AG04450 (cell line): ENCODE data around the gene RYK. TPM values are rescaled to one million over a fixed set of nuclear protein-coding genes. Genes with fewer than 3 reads are reported as not detected.

Source experiments
- CTCF ChIA-PET: fragments of 300-600, 350-600 bp; formaldehyde crosslinking; extraction: SDS; loops from one replicate; lab custom pipeline; 2022; ENCODE audit warnings: antibody characterized with exemption, inconsistent platforms; lab: Charles Lee
- POLR2A ChIA-PET: fragments of 350-600 bp; formaldehyde crosslinking; extraction: SDS; loops from one replicate; lab custom pipeline; 2021; ENCODE audit warnings: antibody characterized with exemption, inconsistent platforms; lab: Yijun Ruan, JAX
- DNase-seq: peaks from one replicate; pipeline ENCODE4 v3.0.0-alpha.2; 2011; ENCODE audit warnings: low read depth, low spot score
- H3K27ac ChIP-seq: one replicate; pipeline ENCODE4 v1.5.1; 2012; ENCODE audit warnings: low read depth, low read length, control low read depth
- H3K27me3 ChIP-seq: one replicate; pipeline ENCODE4 v1.6.0; 2012; ENCODE audit warnings: low read length; ENCODE audit not compliant: control insufficient read depth, insufficient read depth
- H3K4me3 ChIP-seq: 2 replicates; pipeline ENCODE4 v1.5.1; 2011; ENCODE audit warnings: mild to moderate bottlenecking, low read depth, low read length, control low read depth
- H3K9me3 ChIP-seq: 2 replicates; pipeline ENCODE4 v1.5.1; 2012; ENCODE audit warnings: low read length; ENCODE audit not compliant: control insufficient read depth, insufficient read depth
- CTCF ChIP-seq: IDR thresholded peaks from 2 replicates; pipeline ENCODE4 v1.5.1; 2011; ENCODE audit warnings: low read depth, low read length, control low read depth, inconsistent platforms
- polyA plus RNA-seq: library from polyadenylated mRNA; depleted of rRNA; stranded (reverse); fragments of >200 nt; gene quantifications from 2 replicates; pipeline ENCODE4 v1.2.3, GENCODE V29; 2011

The RYK gene
- polyA plus RNA-seq, 1 experiment = 74.5 TPM

- Histone ChIP-seq H3K9me3 (no peaks in the 10 kb centered on the region), H3K27me3 (no peaks in the 10 kb centered on the region), H3K27ac (no peak overlapping the region), H3K4me3 (no peak overlapping the region)
- no peak for TF ChIP-seq CTCF
- ChIA-PET CTCF (interaction anchor here (6.3 kb wide), 1 partner anchor 22 kb away, joined by 90 read pairs; no protein-coding TSS in a partner anchor), POLR2A (no interaction called here)
- no peak for DNase-seq
Measured at GRCh38 chr3:134235577-134236076, 15.0 kb downstream of the RYK start.

GRCh38 chr3:134232951-134233350, 17.7 kb downstream of the RYK start:
- CTCF ChIA-PET = interaction anchor here (1.7 to 2.9 kb wide), 2 partner anchors 10 to 20 kb away, joined by 11 to 34 read pairs; no protein-coding TSS in a partner anchor
- POLR2A ChIA-PET = no interaction called here
- no peak for TF ChIP-seq CTCF
- no peak overlapping the region for H3K27ac ChIP-seq
- no peaks in the 10 kb centered on the region for H3K27me3 ChIP-seq
- H3K9me3 ChIP-seq = peaks cover 2% of the 10 kb centered on the region; the same call in 1 of the 2 replicates
- no peak overlapping the region for H3K4me3 ChIP-seq
- DNase-seq = no peak

GRCh38 chr3:134232151-134232550, 18.5 kb downstream of the RYK start:
- H3K4me3 ChIP-seq = no peak overlapping the region
- no peak for TF ChIP-seq CTCF
- CTCF ChIA-PET = interaction anchor here (1.2 to 2.9 kb wide), 3 partner anchors 9 to 302 kb away, joined by 3 to 34 read pairs (median 11); no protein-coding TSS in a partner anchor
- DNase-seq = no peak
- H3K27ac ChIP-seq = no peak overlapping the region
- H3K9me3 ChIP-seq = peaks cover 2% of the 10 kb centered on the region; the same call in 1 of the 2 replicates
- no peaks in the 10 kb centered on the region for H3K27me3 ChIP-seq
- POLR2A ChIA-PET = no interaction called here

GRCh38 chr3:134231131-134231530, 19.5 kb downstream of the RYK start:
- no peak for TF ChIP-seq CTCF
- H3K27ac ChIP-seq = no peak overlapping the region
- H3K4me3 ChIP-seq = no peak overlapping the region
- no peaks in the 10 kb centered on the region for H3K27me3 ChIP-seq
- CTCF ChIA-PET = interaction anchor here (0.6 to 2.9 kb wide), 3 partner anchors 16 to 301 kb away, joined by 3 to 34 read pairs (median 4); no protein-coding TSS in a partner anchor
- no peak for DNase-seq
- H3K9me3 ChIP-seq = peaks cover 2% of the 10 kb centered on the region; the same call in 1 of the 2 replicates
- POLR2A ChIA-PET = no interaction called here

GRCh38 chr3:134229038-134229437, 21.6 kb downstream of the RYK start:
- H3K27me3 ChIP-seq = no peaks in the 10 kb centered on the region
- peaks cover 2% of the 10 kb centered on the region; the same call in 1 of the 2 replicates for H3K9me3 ChIP-seq
- POLR2A ChIA-PET = no interaction called here
- TF ChIP-seq CTCF = no peak
- no peak overlapping the region for H3K27ac ChIP-seq
- H3K4me3 ChIP-seq = no peak overlapping the region
- DNase-seq = no peak
- CTCF ChIA-PET = interaction anchor here (0.6 to 1.2 kb wide), 4 partner anchors 11 to 685 kb away, joined by 3 to 5 read pairs (median 4); no protein-coding TSS in a partner anchor
